NCI-H526 (cell line): Measurements from ENCODE around the gene TTYH3.
A peak's percentile ranks its signal among the peaks of the same experiment; 100 is the strongest.

Experiments used
- DNase-seq, 2 experiments: peaks; one replicate each; lab custom pipeline; 2025; lab: John Stamatoyannopoulos, UW

The TTYH3 gene

DNA sequence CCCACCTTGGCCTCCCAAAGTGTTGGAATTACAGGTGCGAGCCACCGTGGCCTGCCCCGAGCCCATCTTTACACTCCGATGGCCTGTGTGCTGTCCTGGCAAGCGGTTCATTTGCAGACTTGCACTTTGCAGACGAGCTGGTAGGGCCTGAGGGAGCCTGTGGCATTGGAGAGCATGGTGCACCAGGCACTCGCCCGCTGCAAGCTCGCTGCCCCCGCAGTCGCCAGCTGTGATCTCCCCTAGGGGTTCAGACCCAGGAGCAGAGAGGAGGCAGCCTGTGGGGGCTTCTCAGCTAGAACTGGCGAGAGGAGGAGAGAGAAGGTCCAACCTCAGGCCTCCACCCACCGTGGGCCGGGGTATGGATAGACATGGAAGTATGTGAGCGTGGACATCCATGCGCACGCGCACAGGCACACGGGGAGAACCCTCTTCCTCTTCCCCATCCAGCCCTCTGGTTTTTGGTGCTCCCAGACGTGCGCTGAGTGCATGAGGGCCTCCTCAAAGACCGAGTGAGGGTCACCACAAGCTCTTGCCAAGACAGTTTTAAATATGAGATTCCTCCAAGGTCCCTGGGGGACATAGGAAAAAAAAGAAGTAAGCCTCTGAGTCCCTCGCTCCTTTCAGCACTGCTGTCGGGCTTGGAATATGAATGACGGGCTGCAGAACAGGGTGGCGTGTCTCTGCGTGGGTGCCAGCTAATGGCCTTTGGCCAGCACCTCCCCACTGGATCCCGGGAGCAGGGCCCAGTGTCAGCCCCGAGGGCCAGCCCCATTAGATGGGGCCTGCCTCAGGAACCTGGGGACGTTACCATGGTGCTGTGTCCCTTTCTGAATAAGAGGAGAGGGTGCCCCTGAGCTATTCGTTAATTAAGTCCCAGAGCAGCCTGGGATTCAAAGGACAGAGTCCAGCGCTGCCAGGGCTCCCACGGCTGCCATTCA, 15.1 kb upstream of the TTYH3 start:
- DNase-seq = peak in 1 of 2 experiments; percentile 62

- DNase-seq = peak in 1 of 2 experiments; percentile 62
These were observed 14.4 kb upstream of the TTYH3 start for GRCh38 chr7:2617325-2617905.

GRCh38 chr7:2619116-2619515, 12.7 kb upstream of the TTYH3 start:
- DNase-seq = no peak

DNA sequence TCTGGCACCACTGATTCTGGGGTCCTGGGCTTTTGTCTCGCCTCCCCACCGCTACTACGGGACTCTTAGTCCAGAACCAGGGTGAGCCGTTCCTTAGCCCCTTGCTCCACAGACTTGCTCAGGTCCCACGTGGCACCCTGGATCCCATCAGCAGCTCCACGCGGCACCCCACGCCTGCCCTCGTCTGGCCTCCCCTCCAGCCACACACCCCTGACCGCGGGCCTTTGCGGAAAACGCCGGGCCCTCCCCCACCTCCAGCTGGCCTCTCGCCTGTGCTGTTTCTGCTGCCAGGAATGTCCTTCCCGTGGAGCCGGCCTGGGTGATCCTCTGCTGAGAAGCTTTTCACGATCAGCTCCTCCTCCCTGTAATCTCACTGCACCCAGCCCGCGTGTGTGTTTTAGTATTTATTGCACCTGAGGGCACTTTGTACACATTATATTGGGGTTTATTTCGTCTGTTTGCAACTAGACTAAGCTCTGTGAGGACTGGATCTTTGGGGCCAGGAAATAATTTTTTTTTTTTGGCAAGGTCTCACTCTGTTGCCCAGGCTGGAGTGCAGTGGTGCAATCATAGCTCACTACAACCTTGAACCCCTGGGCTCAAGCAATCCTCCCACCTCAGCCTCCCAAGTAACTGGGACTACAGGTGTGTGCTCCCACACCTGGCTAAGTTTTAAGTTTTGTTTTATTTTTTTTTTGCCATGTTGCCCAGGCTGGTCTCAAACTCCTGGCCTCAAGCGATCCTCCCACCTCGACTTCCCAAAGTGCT, 10.5 kb upstream of the TTYH3 start:
- DNase-seq = no peak

DNA sequence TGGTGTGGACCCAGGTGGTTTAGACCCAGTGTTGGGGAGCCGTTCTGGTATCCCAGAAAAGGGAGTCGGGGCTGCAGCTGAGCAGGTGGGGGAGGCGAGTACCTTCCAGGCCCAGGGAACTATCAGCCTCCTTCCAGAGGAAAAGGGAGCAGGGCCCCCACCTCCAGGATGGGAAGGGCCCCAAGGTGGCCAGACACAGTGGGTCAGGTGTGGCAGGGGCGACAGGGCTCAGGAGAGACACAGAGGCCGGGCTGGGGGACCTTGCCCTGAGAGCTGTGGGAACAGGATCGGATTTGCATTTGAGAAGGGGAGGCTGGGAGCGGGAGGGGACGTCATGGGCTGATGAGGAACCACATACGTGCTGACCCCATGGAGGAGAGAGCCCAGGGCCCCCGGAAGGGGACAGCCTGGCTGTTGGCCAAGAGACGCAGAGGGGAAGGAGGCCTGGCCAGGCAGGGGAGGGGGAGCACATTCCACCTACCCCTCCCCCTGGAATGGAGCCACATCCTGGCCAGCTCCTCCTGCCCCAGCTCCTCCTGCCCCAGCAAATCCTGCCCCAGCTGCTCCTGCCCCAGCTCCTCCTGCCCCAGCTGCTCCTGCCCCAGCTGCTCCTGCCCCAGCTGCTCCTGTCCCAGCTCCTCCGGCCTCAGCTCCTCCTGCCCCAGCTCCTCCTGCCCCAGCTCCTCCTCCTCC, 9.7 kb upstream of the TTYH3 start:
- peak in 1 of 2 experiments; percentile 57 for DNase-seq

DNA sequence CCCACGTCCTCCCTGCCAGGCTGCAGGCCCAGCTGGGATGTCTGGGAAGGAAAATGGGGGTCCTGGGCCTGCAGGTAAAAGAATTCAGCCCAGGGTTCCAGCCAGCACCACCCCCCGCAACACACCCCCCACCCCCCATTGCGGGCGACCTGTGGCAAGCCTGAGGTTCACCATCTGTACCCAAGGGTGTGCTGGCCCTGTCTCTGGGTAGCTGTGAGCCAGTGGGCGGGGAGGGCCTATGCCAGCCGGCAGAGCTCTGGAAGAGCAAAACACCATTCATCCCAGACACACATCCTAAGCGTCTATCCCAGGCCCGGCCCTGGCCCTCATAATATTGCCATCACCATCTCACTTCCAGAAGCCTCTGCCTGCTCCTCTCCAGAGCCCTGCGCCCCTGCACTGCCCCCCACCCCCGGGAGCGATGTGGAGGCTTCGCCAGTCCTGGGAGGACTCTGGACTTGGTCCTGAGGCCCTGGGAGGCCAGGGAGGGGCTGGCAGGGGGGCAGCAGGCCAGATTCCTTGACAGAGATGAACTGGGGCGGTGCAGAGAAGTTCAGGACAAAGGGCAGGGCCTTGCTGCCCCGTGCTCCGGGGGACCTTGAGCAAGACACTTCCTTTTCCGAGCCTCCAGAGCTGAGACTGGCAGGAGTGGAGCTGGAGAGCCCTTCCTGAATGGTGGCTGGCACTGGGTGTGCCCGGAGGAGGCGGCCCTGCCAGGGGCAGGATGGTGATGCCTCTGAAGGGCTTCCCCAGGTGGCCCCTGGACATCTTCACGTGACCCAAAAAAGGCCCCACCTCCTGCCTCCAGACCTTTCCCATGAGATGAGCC, 8.7 kb upstream of the TTYH3 start:
- DNase-seq = no peak

- DNase-seq = no peak
These were observed 8.1 kb upstream of the TTYH3 start for GRCh38 chr7:2623698-2624014.

GRCh38 chr7:2624293-2624886, 7.4 kb upstream of the TTYH3 start:
- DNase-seq = no peak

DNA sequence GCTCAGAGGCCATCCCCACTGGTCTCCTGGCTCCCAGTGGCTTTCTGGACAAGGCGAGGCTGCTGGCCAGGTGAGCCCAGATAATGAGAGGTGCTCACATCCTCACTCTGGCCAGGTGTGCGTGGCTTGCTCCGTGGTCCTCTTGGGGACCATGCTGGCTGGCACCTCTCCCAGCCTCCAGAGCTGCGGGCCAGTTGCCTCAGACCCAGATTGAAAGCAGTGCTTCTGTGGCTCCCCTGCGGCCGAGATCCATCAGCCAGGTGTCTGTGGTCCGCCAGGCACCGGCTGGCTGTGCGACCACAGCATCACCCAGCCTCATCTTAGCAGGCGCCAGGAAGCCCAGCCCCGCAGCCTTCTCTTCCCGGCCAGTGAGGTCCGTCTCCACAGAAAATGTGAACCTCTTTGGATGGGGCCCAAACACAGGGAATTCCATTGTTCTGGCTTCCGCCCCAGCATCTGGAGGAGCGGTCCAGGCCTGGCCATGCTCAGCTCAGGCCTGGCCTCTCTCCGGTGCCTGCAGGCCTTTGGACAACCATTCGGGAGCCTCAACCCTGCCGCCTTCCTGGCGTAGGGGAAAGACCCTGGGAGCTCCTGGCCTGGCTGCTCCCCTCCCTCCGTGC, 5.2 kb upstream of the TTYH3 start:
- no peak for DNase-seq

DNA sequence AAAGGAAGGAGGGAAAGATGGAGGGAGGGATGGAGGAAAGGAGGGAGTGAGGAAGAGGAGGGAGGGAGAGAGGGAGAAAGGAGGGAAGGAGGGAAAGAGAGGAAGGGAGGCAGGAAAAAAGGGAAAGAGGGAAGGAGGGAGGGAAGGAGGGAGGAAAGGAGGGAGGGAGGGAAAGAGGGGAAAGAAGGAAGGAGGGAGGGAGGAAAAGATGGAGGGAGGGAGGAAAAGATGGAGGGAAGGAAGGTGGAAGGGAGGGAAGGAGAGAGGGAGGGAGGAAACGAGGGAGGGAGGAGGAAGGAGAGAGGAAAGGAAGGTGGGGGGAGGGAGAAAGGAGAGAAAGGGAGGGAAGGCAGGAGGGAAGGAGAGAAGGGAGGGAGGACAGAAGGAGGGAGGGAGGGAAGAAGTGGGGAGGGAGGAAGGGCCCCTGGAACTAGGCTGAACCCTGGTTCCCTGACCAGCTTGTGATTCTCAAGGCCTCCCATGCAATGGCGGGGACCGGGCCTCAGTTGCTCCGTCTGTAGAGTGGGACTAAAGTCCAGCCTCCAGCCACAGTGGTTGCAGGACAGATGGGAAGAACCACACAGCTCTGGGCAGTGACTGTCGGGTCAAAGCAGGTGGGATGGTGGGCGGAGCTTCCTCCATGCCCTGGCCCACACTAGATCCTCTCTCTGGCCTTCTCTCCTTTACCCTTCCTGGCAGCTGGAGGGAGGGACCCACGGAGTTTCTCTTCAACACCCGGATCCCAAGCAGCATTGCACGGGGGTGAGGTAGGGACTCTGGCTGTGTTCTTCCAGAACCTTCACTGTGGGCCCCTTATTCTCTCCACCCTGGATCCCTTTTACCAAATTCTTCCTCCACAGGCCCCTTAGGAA, 4.3 kb upstream of the TTYH3 start:
- DNase-seq = no peak

DNA sequence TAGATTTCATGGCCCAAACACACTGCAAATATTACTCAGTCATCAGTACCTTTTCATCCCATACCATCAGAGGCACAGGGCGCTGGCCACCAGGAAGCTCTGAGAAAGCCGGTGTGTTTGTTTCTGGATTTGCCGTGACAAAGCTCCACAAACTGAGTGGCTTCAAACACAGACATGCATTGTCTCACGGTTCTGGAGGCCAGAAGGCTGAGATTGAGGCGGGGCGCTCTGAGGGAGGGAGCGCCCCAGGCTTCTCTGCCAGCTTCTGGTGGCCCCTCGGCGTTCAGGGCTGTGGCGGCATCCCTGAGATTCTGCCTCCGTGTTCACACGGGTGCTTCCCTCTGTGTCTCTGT, 3.7 kb upstream of the TTYH3 start:
- DNase-seq = no peak

- DNase-seq = no peak
These were observed 2.9 kb upstream of the TTYH3 start for GRCh38 chr7:2628891-2629290.

- peak in 1 of 2 experiments; percentile 43 for DNase-seq
These were observed 1.8 kb upstream of the TTYH3 start for GRCh38 chr7:2629746-2630681.

DNA sequence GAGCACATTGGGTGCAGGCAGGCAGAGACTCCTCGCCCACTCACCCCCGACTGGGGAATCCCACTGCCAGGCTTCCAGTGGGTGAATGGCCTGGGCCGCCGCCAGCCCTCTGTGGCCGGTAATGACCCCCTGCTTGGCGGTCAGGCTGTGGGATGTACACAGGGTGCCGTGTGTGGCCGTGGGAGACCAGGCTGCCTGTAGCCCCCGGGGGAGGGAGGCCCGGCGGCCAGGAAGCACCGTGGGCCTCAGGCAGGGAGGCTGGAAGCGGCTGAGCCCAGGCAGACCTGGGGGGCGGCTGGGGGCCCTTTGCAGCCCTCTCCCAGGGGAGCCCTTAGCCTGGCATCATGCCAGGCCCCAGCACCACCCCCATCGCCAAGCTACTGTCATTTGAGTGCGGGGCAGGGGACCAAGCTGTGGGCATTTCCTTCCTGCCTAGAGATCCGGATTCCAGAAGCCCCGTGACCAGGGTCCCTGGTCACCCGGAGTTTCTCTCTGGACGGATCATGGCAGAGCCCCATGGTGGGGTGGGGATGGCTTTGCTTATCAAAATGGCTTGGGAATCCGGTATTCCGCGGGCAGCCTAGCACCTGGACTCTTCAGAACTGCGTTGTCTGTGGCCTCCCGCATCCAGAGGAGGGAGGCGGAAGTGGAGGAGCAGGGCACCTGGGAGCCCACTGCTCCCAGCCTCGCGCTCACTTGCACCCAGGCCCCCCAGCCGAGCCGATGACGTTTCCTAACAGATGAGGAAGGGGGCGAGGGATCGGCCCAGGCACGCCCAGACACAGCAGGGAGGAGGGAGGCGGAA, 1.1 kb downstream of the TTYH3 start:
- DNase-seq = peak; percentile 71 to 76

GRCh38 chr7:2633538-2634266, 1.9 kb downstream of the TTYH3 start:
- DNase-seq = no peak

- DNase-seq = no peak
These were observed 2.7 kb downstream of the TTYH3 start for GRCh38 chr7:2634267-2635145.
